Measurements from ENCODE around the gene SUPT4H1. TPM values are rescaled to one million over a fixed set of nuclear protein-coding genes. Genes with fewer than 3 reads are reported as not detected.

Gene SUPT4H1
- total RNA-seq, 1 experiment from 2014 or later, result 74.8 TPM

GRCh38 chr17:58330997-58331814 is 20.8 kb downstream of the SUPT4H1 start:
- no peaks in the 10 kb centered on the region; the same call in 1 of the 2 replicates for H3F3A ChIP-seq (ENCODE audit: insufficient read depth, low read depth)
- H3K9me3 ChIP-seq (ENCODE audit: insufficient read depth, low read depth), result no peaks in the 10 kb centered on the region
- H3K79me2 ChIP-seq (ENCODE audit: low read depth), result no peaks in the 10 kb centered on the region
- no peak for TF ChIP-seq EZH2 (IDR thresholded peaks at IDR 0.05; ENCODE audit: low read depth)
- no peak for TF ChIP-seq CTCF (conservative IDR thresholded peaks at IDR 0.05)
- POLR2A ChIA-PET (ENCODE audit: unreplicated experiment), result no interaction called here
- H3K4me1 ChIP-seq (replicated peaks; ENCODE audit: insufficient read depth), result no peaks in the 10 kb centered on the region
- CTCF ChIA-PET, result no interaction called here
- H3K36me3 ChIP-seq (ENCODE audit: low read depth), result no peaks in the 10 kb centered on the region
- no peak overlapping the region for H2AFZ ChIP-seq
- peaks cover 34% of the 10 kb centered on the region for H3K27me3 ChIP-seq (ENCODE audit: insufficient read depth, low read depth)
- intact Hi-C loops (cut with micrococcal nuclease; ENCODE audit: unreplicated experiment), result no loop called here
- BruUV-seq (replicated peaks), result no TSS peak
- H4K20me1 ChIP-seq (ENCODE audit: insufficient read depth), result no peaks in the 10 kb centered on the region
- H3K4me3 ChIP-seq, result no peak overlapping the region
- no peak overlapping the region for H3K27ac ChIP-seq
- no peak overlapping the region for H3K4me2 ChIP-seq
- no peak for DNase-seq
- H3K9me2 ChIP-seq (ENCODE audit: insufficient read depth), result no peaks in the 10 kb centered on the region

GRCh38 chr17:58330538-58330996 is 21.4 kb downstream of the SUPT4H1 start:
- Histone ChIP-seq H3K4me3 (no peak overlapping the region), H3K79me2 (ENCODE audit: low read depth) (no peaks in the 10 kb centered on the region), H3K27ac (no peak overlapping the region), H3K4me2 (no peak overlapping the region), H3K36me3 (ENCODE audit: low read depth) (no peaks in the 10 kb centered on the region), H3F3A (ENCODE audit: insufficient read depth, low read depth) (no peaks in the 10 kb centered on the region), H3K9me2 (ENCODE audit: insufficient read depth) (no peaks in the 10 kb centered on the region), H2AFZ (no peak overlapping the region), H3K9me3 (ENCODE audit: insufficient read depth, low read depth) (no peaks in the 10 kb centered on the region), H4K20me1 (ENCODE audit: insufficient read depth) (no peaks in the 10 kb centered on the region), H3K27me3 (ENCODE audit: insufficient read depth, low read depth) (peaks cover 41% of the 10 kb centered on the region), H3K4me1 (replicated peaks; ENCODE audit: insufficient read depth) (no peaks in the 10 kb centered on the region)
- no TSS peak for BruUV-seq (replicated peaks)
- ChIA-PET CTCF (no interaction called here), POLR2A (ENCODE audit: unreplicated experiment) (no interaction called here)
- intact Hi-C loops (cut with micrococcal nuclease; ENCODE audit: unreplicated experiment), result no loop called here
- TF ChIP-seq EZH2 (IDR thresholded peaks at IDR 0.05; ENCODE audit: low read depth) (no peak), CTCF (conservative IDR thresholded peaks at IDR 0.05) (no peak)
- no peak for DNase-seq

GRCh38 chr17:58329810-58330537 is 22.0 kb downstream of the SUPT4H1 start:
- no peaks in the 10 kb centered on the region for H3K79me2 ChIP-seq (ENCODE audit: low read depth)
- no peaks in the 10 kb centered on the region for H4K20me1 ChIP-seq (ENCODE audit: insufficient read depth)
- intact Hi-C loops (cut with micrococcal nuclease; ENCODE audit: unreplicated experiment), result no loop called here
- no peak overlapping the region for H3K4me2 ChIP-seq
- no peak for DNase-seq
- peaks cover 47% of the 10 kb centered on the region for H3K27me3 ChIP-seq (ENCODE audit: insufficient read depth, low read depth)
- TF ChIP-seq CTCF (conservative IDR thresholded peaks at IDR 0.05) (no peak), EZH2 (IDR thresholded peaks at IDR 0.05; ENCODE audit: low read depth) (no peak)
- H3K9me3 ChIP-seq (ENCODE audit: insufficient read depth, low read depth), result no peaks in the 10 kb centered on the region
- H3F3A ChIP-seq (ENCODE audit: insufficient read depth, low read depth), result no peaks in the 10 kb centered on the region
- H3K27ac ChIP-seq, result no peak overlapping the region
- no peak overlapping the region for H2AFZ ChIP-seq
- ChIA-PET POLR2A (ENCODE audit: unreplicated experiment) (no interaction called here), CTCF (no interaction called here)
- no TSS peak for BruUV-seq (replicated peaks)
- H3K9me2 ChIP-seq (ENCODE audit: insufficient read depth), result no peaks in the 10 kb centered on the region
- H3K36me3 ChIP-seq (ENCODE audit: low read depth), result no peaks in the 10 kb centered on the region
- H3K4me1 ChIP-seq (replicated peaks; ENCODE audit: insufficient read depth), result no peaks in the 10 kb centered on the region
- H3K4me3 ChIP-seq, result no peak overlapping the region
